ENCODE data around the gene TM9SF1.

DNA sequence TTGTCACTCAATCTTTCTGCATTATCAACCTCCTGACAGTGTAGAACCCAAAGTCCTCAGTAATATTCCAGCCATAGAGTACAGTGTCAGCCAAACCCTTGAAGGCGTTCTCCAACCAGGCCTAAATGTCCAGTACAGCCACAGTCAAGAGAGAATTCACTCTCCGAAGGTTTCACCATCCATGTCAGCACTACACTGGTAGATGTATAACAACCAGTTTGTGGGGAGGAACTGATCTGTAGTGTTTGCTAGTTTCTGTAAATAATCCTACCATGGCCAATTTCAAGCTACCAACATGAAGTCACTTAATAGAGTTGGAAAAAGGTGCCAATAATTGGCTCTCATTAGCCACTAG, 21.1 kb upstream of the TM9SF1 start:
- TF ChIP-seq CHD1 (IDR thresholded peaks at IDR 0.05; ENCODE audit: low read length) (no peak), JUNB (CRISPR knock-in tag; conservative IDR thresholded peaks at IDR 0.05) (no peak), POLR2A (conservative IDR thresholded peaks at IDR 0.05) (no peak), ZFX (CRISPR knock-in tag; IDR thresholded peaks at IDR 0.05) (no peak), SRSF9 (IDR thresholded peaks at IDR 0.05; ENCODE audit: borderline replicate concordance, low read depth, low read length) (no peak), TAF7 (tag; IDR thresholded peaks at IDR 0.05) (no peak), NFXL1 (CRISPR knock-in tag; IDR thresholded peaks at IDR 0.05) (no peak)
- TF ChIP-seq, protein P1, sequence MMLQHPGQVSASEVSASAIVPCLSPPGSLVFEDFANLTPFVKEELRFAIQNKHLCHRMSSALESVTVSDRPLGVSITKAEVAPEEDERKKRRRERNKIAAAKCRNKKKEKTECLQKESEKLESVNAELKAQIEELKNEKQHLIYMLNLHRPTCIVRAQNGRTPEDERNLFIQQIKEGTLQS (IDR thresholded peaks at IDR 0.05) = no peak
- TF ChIP-seq, protein P1 (CRISPR knock-in tag; conservative IDR thresholded peaks at IDR 0.05) = no peak
